SK-MEL-5 (cell line): ENCODE results near the gene CCNYL1. TPM values are rescaled to one million over a fixed set of nuclear protein-coding genes. Genes with fewer than 3 reads are reported as not detected.

Experiments used
- DNase-seq: peaks from one replicate; pipeline ENCODE4 v3.0.0-alpha.2; 2016; ENCODE audit warnings: low read depth, low spot score
- in situ Hi-C: cut with HindIII; loops from 2 replicates; pipeline ENCODE4 v1.10.0; 2016; ENCODE audit warnings: low sequenced_read_pairs, high pct_unique_total_duplicates, low pct_unique_long_range_greater_than_20kb
- total RNA-seq: library from RNA; depleted of rRNA; stranded (reverse); fragments of >200 nt; shearing (Covaris generic); gene quantifications from 2 replicates; pipeline ENCODE4 v1.2.3, GENCODE V29; 2014

Gene CCNYL1
- total RNA-seq, 1 experiment from 2014 or later = 8.5 TPM

- no peak for DNase-seq
- in situ Hi-C loops = no loop called here
Measured at GRCh38 chr2:207770602-207771404, 59.4 kb downstream of the CCNYL1 start.

GRCh38 chr2:207771421-207771820 lies 60.0 kb downstream of the CCNYL1 start:
- DNase-seq = no peak
- in situ Hi-C loops = no loop called here

- in situ Hi-C loops = no loop called here
- peak; percentile 50 for DNase-seq
Measured at GRCh38 chr2:207772081-207772843, 60.8 kb downstream of the CCNYL1 start.

- no peak for DNase-seq
- in situ Hi-C loops = no loop called here
Measured at GRCh38 chr2:207772844-207773205, 61.4 kb downstream of the CCNYL1 start.

- no peak for DNase-seq
- in situ Hi-C loops = no loop called here
Measured at GRCh38 chr2:207775473-207775872, 64.0 kb downstream of the CCNYL1 start.

GRCh38 chr2:207777124-207777523 lies 65.7 kb downstream of the CCNYL1 start:
- in situ Hi-C loops = no loop called here
- DNase-seq = no peak

- DNase-seq = no peak
- in situ Hi-C loops = no loop called here
Measured at GRCh38 chr2:207778298-207778882, 67.0 kb downstream of the CCNYL1 start.

GRCh38 chr2:207779523-207779922 lies 68.1 kb downstream of the CCNYL1 start:
- in situ Hi-C loops = no loop called here
- no peak for DNase-seq

GRCh38 chr2:207782238-207783030 lies 71.0 kb downstream of the CCNYL1 start:
- no peak for DNase-seq
- in situ Hi-C loops = no loop called here

GRCh38 chr2:207783514-207783913 lies 72.1 kb downstream of the CCNYL1 start:
- in situ Hi-C loops = no loop called here
- no peak for DNase-seq

- no peak for DNase-seq
Measured at GRCh38 chr2:207784898-207785297, 73.5 kb downstream of the CCNYL1 start.

GRCh38 chr2:207787017-207787416 lies 75.6 kb downstream of the CCNYL1 start:
- DNase-seq = no peak
- in situ Hi-C loops = no loop called here

More at GRCh38 chr2:207784898-207785297, 73.5 kb downstream of the CCNYL1 start:
- in situ Hi-C loops = no loop called here

- no peak for DNase-seq
- in situ Hi-C loops = no loop called here
Measured at GRCh38 chr2:207787800-207788199, 76.4 kb downstream of the CCNYL1 start.

- DNase-seq = no peak
- in situ Hi-C loops = no loop called here
Measured at GRCh38 chr2:207790898-207791297, 79.5 kb downstream of the CCNYL1 start.

- DNase-seq = no peak
- in situ Hi-C loops = no loop called here
Measured at GRCh38 chr2:207791579-207792243, 80.3 kb downstream of the CCNYL1 start.

- peak; percentile 53 for DNase-seq
- in situ Hi-C loops = no loop called here
Measured at GRCh38 chr2:207792244-207792785, 80.9 kb downstream of the CCNYL1 start.
